ENCODE measurements around the gene ADRM1.

DNA sequence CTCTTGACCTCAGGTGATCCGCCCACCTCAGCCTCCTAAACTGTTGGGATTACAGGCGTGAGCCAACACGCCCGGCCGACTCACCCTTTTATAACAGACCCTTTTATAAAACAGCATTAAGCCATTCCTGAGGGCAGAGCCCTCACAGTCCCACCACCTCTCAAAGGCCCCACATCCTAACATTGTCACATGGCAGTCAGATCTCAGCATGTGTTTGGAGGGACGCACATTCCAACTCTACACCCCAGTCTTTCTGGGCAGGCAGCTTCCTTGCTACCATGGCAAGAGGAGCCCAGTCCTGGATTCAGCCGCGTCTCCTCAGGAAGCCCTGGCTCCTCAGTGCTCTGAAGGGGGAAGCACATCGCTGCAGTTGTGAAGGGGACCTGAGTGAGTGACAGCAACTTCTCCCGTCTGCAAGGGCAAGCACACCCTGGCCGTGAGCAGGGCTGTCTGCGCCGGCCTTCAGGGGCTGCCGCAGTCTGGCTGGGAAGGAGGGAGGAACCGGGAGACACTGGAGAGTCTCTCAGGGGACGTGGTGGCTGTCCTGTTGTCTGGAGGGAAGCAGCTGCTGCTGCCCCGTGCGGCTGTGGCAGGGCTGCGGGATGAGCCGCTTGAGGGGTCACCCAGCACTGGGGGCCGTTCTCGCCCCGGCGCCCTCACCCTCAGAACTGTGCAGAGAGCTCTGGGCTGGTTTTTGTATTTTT lies 48.6 kb upstream of the ADRM1 start:
- TF ChIP-seq, protein P1, sequence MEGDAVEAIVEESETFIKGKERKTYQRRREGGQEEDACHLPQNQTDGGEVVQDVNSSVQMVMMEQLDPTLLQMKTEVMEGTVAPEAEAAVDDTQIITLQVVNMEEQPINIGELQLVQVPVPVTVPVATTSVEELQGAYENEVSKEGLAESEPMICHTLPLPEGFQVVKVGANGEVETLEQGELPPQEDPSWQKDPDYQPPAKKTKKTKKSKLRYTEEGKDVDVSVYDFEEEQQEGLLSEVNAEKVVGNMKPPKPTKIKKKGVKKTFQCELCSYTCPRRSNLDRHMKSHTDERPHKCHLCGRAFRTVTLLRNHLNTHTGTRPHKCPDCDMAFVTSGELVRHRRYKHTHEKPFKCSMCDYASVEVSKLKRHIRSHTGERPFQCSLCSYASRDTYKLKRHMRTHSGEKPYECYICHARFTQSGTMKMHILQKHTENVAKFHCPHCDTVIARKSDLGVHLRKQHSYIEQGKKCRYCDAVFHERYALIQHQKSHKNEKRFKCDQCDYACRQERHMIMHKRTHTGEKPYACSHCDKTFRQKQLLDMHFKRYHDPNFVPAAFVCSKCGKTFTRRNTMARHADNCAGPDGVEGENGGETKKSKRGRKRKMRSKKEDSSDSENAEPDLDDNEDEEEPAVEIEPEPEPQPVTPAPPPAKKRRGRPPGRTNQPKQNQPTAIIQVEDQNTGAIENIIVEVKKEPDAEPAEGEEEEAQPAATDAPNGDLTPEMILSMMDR (conservative IDR thresholded peaks at IDR 0.05), result no peak
- TF ChIP-seq ZFX (IDR thresholded peaks at IDR 0.05), result no peak
